ENCODE measurements around the gene ETV6. TPM values are rescaled to one million over a fixed set of nuclear protein-coding genes. Genes with fewer than 3 reads are reported as not detected.

ETV6 gene
- total RNA-seq, 1 experiment from 2014 or later, result 89.1 TPM

- CTCF ChIA-PET, result no interaction called here
- no peak overlapping the region for H3K27ac Mint-ChIP-seq (ENCODE audit: unreplicated experiment)
- peaks cover 29% of the 10 kb centered on the region for H3K4me1 Mint-ChIP-seq (ENCODE audit: low read depth, unreplicated experiment)
- no peaks in the 10 kb centered on the region for H3K27me3 Mint-ChIP-seq (ENCODE audit: unreplicated experiment)
- no TSS peak for BruUV-seq (replicated peaks)
- DNase-seq, result no peak
- intact Hi-C loops (cut with micrococcal nuclease; ENCODE audit: unreplicated experiment), result no loop called here
- no peak overlapping the region for H3K4me3 Mint-ChIP-seq (ENCODE audit: low read depth, unreplicated experiment)
- TF ChIP-seq CTCF (IDR thresholded peaks at IDR 0.05; ENCODE audit: unreplicated experiment), result no peak
- H3K36me3 Mint-ChIP-seq (ENCODE audit: insufficient read depth, unreplicated experiment), result peaks cover 6% of the 10 kb centered on the region
- no peaks in the 10 kb centered on the region for H3K9me3 Mint-ChIP-seq (ENCODE audit: low read depth, unreplicated experiment)
Measured at GRCh38 chr12:11693601-11694000, 44.1 kb downstream of the ETV6 start.

- no peak for DNase-seq
- Mint-ChIP-seq H3K9me3 (ENCODE audit: low read depth, unreplicated experiment) (no peaks in the 10 kb centered on the region), H3K4me3 (ENCODE audit: low read depth, unreplicated experiment) (no peak overlapping the region), H3K36me3 (ENCODE audit: insufficient read depth, unreplicated experiment) (peaks cover 7% of the 10 kb centered on the region), H3K27me3 (ENCODE audit: unreplicated experiment) (no peaks in the 10 kb centered on the region), H3K4me1 (ENCODE audit: low read depth, unreplicated experiment) (peaks cover 35% of the 10 kb centered on the region), H3K27ac (ENCODE audit: unreplicated experiment) (no peak overlapping the region)
- intact Hi-C loops (cut with micrococcal nuclease; ENCODE audit: unreplicated experiment), result no loop called here
- no peak for TF ChIP-seq CTCF (IDR thresholded peaks at IDR 0.05; ENCODE audit: unreplicated experiment)
- no TSS peak for BruUV-seq (replicated peaks)
- CTCF ChIA-PET, result interaction anchor here (0.6 kb wide), 1 partner anchor 568 kb away, joined by 6 read pairs; no protein-coding TSS in a partner anchor
Measured at GRCh38 chr12:11694528-11694927, 45.1 kb downstream of the ETV6 start.

- no TSS peak for BruUV-seq (replicated peaks)
- peaks cover 43% of the 10 kb centered on the region for H3K4me1 Mint-ChIP-seq (ENCODE audit: low read depth, unreplicated experiment)
- H3K36me3 Mint-ChIP-seq (ENCODE audit: insufficient read depth, unreplicated experiment), result peaks cover 12% of the 10 kb centered on the region
- no peak overlapping the region for H3K4me3 Mint-ChIP-seq (ENCODE audit: low read depth, unreplicated experiment)
- TF ChIP-seq CTCF (IDR thresholded peaks at IDR 0.05; ENCODE audit: unreplicated experiment), result no peak
- CTCF ChIA-PET, result interaction anchor here (0.6 kb wide), 1 partner anchor 567 kb away, joined by 6 read pairs; no protein-coding TSS in a partner anchor
- intact Hi-C loops (cut with micrococcal nuclease; ENCODE audit: unreplicated experiment), result no loop called here
- no peak overlapping the region for H3K27ac Mint-ChIP-seq (ENCODE audit: unreplicated experiment)
- H3K27me3 Mint-ChIP-seq (ENCODE audit: unreplicated experiment), result no peaks in the 10 kb centered on the region
- H3K9me3 Mint-ChIP-seq (ENCODE audit: low read depth, unreplicated experiment), result no peaks in the 10 kb centered on the region
- no peak for DNase-seq
Measured at GRCh38 chr12:11695321-11695720, 45.8 kb downstream of the ETV6 start.

GRCh38 chr12:11696084-11696483 lies 46.6 kb downstream of the ETV6 start:
- DNase-seq, result no peak
- H3K27me3 Mint-ChIP-seq (ENCODE audit: unreplicated experiment), result no peaks in the 10 kb centered on the region
- CTCF ChIA-PET, result no interaction called here
- H3K4me3 Mint-ChIP-seq (ENCODE audit: low read depth, unreplicated experiment), result no peak overlapping the region
- no peak for TF ChIP-seq CTCF (IDR thresholded peaks at IDR 0.05; ENCODE audit: unreplicated experiment)
- H3K36me3 Mint-ChIP-seq (ENCODE audit: insufficient read depth, unreplicated experiment), result peaks cover 14% of the 10 kb centered on the region
- H3K9me3 Mint-ChIP-seq (ENCODE audit: low read depth, unreplicated experiment), result no peaks in the 10 kb centered on the region
- intact Hi-C loops (cut with micrococcal nuclease; ENCODE audit: unreplicated experiment), result no loop called here
- peaks cover 50% of the 10 kb centered on the region for H3K4me1 Mint-ChIP-seq (ENCODE audit: low read depth, unreplicated experiment)
- no peak overlapping the region for H3K27ac Mint-ChIP-seq (ENCODE audit: unreplicated experiment)
- BruUV-seq (replicated peaks), result no TSS peak

Measured in Calu3 (cell line).